ENCODE measurements around the gene SUN3. TPM values are rescaled to one million over a fixed set of nuclear protein-coding genes. Genes with fewer than 3 reads are reported as not detected.
"Not testable (repeated sequence)": the region's sequence is repeated elsewhere in the genome, so short reads cannot be mapped to it uniquely, and the experiment has no call there.

The SUN3 gene
- polyA plus RNA-seq, 2 donors = 0.02 TPM; not detected in 1

DNA sequence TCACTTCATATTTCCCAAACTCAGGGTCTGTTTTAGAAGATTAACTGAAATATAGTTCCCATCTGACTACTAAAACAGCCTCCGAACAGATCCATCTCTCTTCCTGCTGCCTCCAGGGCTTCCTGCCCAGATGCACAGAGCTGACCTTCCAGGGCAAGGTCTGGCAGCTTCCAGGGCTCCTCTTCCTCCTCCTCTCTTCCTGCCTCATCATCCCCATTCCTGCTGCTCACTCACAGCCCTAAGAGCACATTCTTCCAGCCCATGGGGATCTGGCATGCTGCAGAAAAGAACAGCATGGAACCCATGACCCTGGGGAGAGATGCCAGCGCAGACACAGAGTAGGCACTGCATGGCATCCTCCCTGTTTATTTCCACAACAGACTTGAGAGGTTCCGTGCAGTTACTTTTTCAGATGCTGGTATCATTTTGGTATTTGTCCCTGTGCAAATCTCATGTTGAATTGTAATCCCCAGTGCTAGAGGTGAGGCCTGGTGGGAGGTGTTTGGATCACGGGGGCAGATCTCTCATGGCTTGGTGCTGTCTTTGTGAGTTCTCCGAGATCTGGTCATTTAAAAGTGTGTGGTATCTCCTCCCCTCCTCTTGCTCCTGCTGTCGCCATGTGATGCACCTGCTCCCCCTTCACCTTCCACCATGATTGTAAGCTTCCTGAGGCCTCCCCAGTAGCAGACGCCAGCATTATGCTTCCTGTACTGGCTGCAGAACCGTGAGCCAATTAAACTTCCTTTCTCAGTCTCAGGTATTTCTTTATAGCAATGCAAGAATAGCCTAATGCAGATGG is 85.0 kb downstream of the SUN3 start:
- H3K36me3 ChIP-seq (ENCODE audit: control insufficient read depth in 2 of 2, insufficient read depth in 2 of 2, low read length in 1 of 2) = no peaks in the 10 kb centered on the region
- no peaks in the 10 kb centered on the region for H3K27me3 ChIP-seq (ENCODE audit: control insufficient read depth in 1 of 2, insufficient read depth in 2 of 2, low read length in 2 of 2)
- no peaks in the 10 kb centered on the region for H3K4me1 ChIP-seq (ENCODE audit: control insufficient read depth in 2 of 2, insufficient read depth in 2 of 2, low read length in 1 of 2)
- WGBS, 2 donors = 83 to 88% methylated on average over 8 of the region's 8 CpGs
- H3K4me3 ChIP-seq (ENCODE audit: low read depth in 1 of 2, low read length in 2 of 2) = no peak overlapping the region
- H3K27ac ChIP-seq (ENCODE audit: low read depth in 2 of 2, low read length in 1 of 2) = no peak overlapping the region
- H3K9me3 ChIP-seq (ENCODE audit: control insufficient read depth in 2 of 2, insufficient read depth in 1 of 2, low read depth in 1 of 2, low read length in 1 of 2) = no peaks in the 10 kb centered on the region

DNA sequence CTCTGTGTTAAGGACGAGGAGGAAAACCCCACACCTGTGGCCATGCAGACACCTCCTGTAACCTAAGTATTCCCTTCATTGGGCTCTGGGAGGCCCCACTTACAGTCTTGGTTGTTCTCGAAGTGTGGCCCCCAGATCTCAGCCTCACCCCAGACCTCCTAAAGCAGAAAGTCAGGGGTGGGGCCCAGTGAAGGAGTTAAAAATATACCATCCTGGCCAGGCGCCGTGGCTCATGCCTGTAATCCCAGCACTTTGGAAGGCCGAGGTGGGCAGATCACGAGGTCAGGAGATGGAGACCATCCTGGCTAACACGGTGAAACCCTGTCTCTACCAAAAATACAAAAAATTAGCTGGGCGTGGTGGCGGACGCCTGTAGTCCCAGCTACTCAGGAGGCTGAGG is 86.3 kb downstream of the SUN3 start:
- H3K4me1 ChIP-seq (ENCODE audit: control insufficient read depth in 2 of 2, insufficient read depth in 2 of 2, low read length in 1 of 2); H3K27ac ChIP-seq (ENCODE audit: low read depth in 2 of 2, low read length in 1 of 2); H3K27me3 ChIP-seq (ENCODE audit: control insufficient read depth in 1 of 2, insufficient read depth in 2 of 2, low read length in 2 of 2); H3K9me3 ChIP-seq (ENCODE audit: control insufficient read depth in 2 of 2, insufficient read depth in 1 of 2, low read depth in 1 of 2, low read length in 1 of 2); H3K4me3 ChIP-seq (ENCODE audit: low read depth in 1 of 2, low read length in 2 of 2); H3K36me3 ChIP-seq (ENCODE audit: control insufficient read depth in 2 of 2, insufficient read depth in 2 of 2, low read length in 1 of 2): not testable (repeated sequence)
- WGBS, 2 donors = 80 to 92% methylated on average over 10 of the region's 10 CpGs

- Histone ChIP-seq H3K9me3 (ENCODE audit: control insufficient read depth in 2 of 2, insufficient read depth in 1 of 2, low read depth in 1 of 2, low read length in 1 of 2) (no peaks in the 10 kb centered on the region), H3K27ac (ENCODE audit: low read depth in 2 of 2, low read length in 1 of 2) (no peak overlapping the region), H3K36me3 (ENCODE audit: control insufficient read depth in 2 of 2, insufficient read depth in 2 of 2, low read length in 1 of 2) (no peaks in the 10 kb centered on the region), H3K27me3 (ENCODE audit: control insufficient read depth in 1 of 2, insufficient read depth in 2 of 2, low read length in 2 of 2) (no peaks in the 10 kb centered on the region), H3K4me1 (ENCODE audit: control insufficient read depth in 2 of 2, insufficient read depth in 2 of 2, low read length in 1 of 2) (no peaks in the 10 kb centered on the region), H3K4me3 (ENCODE audit: low read depth in 1 of 2, low read length in 2 of 2) (no peak overlapping the region)
- 81 to 85% methylated on average over 10 of the region's 10 CpGs for WGBS, 2 donors
Observed at GRCh38 chr7:47942132-47942531, 86.8 kb downstream of the SUN3 start.

GRCh38 chr7:47941136-47941844 is 87.6 kb downstream of the SUN3 start:
- no peak overlapping the region for H3K4me3 ChIP-seq (ENCODE audit: low read depth in 1 of 2, low read length in 2 of 2)
- no peaks in the 10 kb centered on the region for H3K4me1 ChIP-seq (ENCODE audit: control insufficient read depth in 2 of 2, insufficient read depth in 2 of 2, low read length in 1 of 2)
- 62 to 67% methylated on average over 9 of the region's 9 CpGs for WGBS, 2 donors
- no peaks in the 10 kb centered on the region for H3K9me3 ChIP-seq (ENCODE audit: control insufficient read depth in 2 of 2, insufficient read depth in 1 of 2, low read depth in 1 of 2, low read length in 1 of 2)
- H3K27me3 ChIP-seq (ENCODE audit: control insufficient read depth in 1 of 2, insufficient read depth in 2 of 2, low read length in 2 of 2) = no peaks in the 10 kb centered on the region
- H3K36me3 ChIP-seq (ENCODE audit: control insufficient read depth in 2 of 2, insufficient read depth in 2 of 2, low read length in 1 of 2) = no peaks in the 10 kb centered on the region
- peak overlapping the region in 1 of 2 donors; percentile 51 for H3K27ac ChIP-seq (ENCODE audit: low read depth in 2 of 2, low read length in 1 of 2)

GRCh38 chr7:47940088-47941013 is 88.6 kb downstream of the SUN3 start:
- H3K27ac ChIP-seq (ENCODE audit: low read depth in 2 of 2, low read length in 1 of 2) = peak overlapping the region in 1 of 2 donors; percentile 21
- no peaks in the 10 kb centered on the region for H3K27me3 ChIP-seq (ENCODE audit: control insufficient read depth in 1 of 2, insufficient read depth in 2 of 2, low read length in 2 of 2)
- no peaks in the 10 kb centered on the region for H3K36me3 ChIP-seq (ENCODE audit: control insufficient read depth in 2 of 2, insufficient read depth in 2 of 2, low read length in 1 of 2)
- no peaks in the 10 kb centered on the region for H3K9me3 ChIP-seq (ENCODE audit: control insufficient read depth in 2 of 2, insufficient read depth in 1 of 2, low read depth in 1 of 2, low read length in 1 of 2)
- 72 to 76% methylated on average over 14 of the region's 14 CpGs for WGBS, 2 donors
- no peak overlapping the region for H3K4me3 ChIP-seq (ENCODE audit: low read depth in 1 of 2, low read length in 2 of 2)
- no peaks in the 10 kb centered on the region for H3K4me1 ChIP-seq (ENCODE audit: control insufficient read depth in 2 of 2, insufficient read depth in 2 of 2, low read length in 1 of 2)

DNA sequence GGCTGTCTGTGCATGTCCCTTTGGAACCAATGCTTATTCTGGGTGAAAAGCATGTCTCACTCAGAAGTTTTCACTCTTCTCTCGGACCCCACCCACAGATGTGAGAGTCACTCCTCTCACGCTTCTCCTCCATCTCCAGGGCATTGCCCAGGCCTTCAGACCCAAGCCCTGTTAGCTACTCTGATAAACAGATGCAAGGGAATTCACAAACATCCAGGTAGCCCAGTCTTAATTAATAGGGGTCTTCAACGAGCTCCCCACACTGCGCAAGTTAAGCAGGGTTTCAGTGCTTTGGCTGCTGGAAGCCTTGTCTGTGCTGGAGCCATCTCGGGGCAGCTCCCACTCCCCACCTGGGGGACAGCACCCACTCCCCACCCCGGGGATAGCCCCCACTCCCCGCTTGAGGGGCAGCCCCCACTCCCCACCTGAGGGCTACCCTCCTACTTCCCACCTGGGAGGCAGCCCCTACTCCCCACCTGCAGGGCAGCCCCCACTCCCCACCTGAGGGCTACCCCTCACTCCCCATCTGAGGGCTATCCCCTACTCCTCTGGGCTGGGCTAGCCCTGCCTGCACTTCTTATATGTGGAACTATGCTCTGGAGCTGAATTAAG is 89.4 kb downstream of the SUN3 start:
- WGBS, 2 donors = 83 to 85% methylated on average over 7 of the region's 7 CpGs
- no peaks in the 10 kb centered on the region for H3K9me3 ChIP-seq (ENCODE audit: control insufficient read depth in 2 of 2, insufficient read depth in 1 of 2, low read depth in 1 of 2, low read length in 1 of 2)
- no peaks in the 10 kb centered on the region for H3K27me3 ChIP-seq (ENCODE audit: control insufficient read depth in 1 of 2, insufficient read depth in 2 of 2, low read length in 2 of 2)
- no peak overlapping the region for H3K4me3 ChIP-seq (ENCODE audit: low read depth in 1 of 2, low read length in 2 of 2)
- H3K4me1 ChIP-seq (ENCODE audit: control insufficient read depth in 2 of 2, insufficient read depth in 2 of 2, low read length in 1 of 2) = no peaks in the 10 kb centered on the region
- H3K27ac ChIP-seq (ENCODE audit: low read depth in 2 of 2, low read length in 1 of 2) = no peak overlapping the region
- no peaks in the 10 kb centered on the region for H3K36me3 ChIP-seq (ENCODE audit: control insufficient read depth in 2 of 2, insufficient read depth in 2 of 2, low read length in 1 of 2)

DNA sequence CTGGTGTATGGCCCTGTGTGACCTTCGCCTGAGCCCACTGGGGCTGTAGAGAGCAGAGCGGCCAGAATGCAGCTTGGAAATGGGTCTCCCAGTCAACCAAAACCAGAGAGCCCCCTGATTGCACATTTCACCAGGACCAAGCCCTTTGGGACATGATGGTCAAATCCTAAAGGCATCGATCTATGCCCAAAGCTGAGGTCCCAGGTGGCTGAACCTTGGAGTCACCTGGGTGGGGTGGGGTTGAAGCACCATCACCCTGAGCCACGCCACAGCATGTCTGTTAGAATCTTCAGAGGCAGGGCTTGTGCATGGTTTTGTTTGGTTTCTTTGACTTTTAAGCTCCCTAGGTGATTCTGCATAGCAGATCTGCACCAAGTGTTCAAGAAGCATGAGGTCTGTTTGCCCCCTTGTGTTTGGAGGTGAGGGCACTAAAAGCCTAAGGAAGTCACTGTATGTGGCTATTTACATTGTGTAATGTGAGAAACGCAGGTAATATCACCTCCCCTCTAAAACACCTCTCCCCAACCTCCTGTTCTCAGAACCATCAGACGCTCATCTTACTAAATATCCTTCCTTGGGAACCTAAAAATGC is 90.2 kb downstream of the SUN3 start:
- Histone ChIP-seq H3K27ac (ENCODE audit: low read depth in 2 of 2, low read length in 1 of 2) (no peak overlapping the region), H3K36me3 (ENCODE audit: control insufficient read depth in 2 of 2, insufficient read depth in 2 of 2, low read length in 1 of 2) (no peaks in the 10 kb centered on the region), H3K4me1 (ENCODE audit: control insufficient read depth in 2 of 2, insufficient read depth in 2 of 2, low read length in 1 of 2) (no peaks in the 10 kb centered on the region), H3K9me3 (ENCODE audit: control insufficient read depth in 2 of 2, insufficient read depth in 1 of 2, low read depth in 1 of 2, low read length in 1 of 2) (no peaks in the 10 kb centered on the region), H3K4me3 (ENCODE audit: low read depth in 1 of 2, low read length in 2 of 2) (no peak overlapping the region), H3K27me3 (ENCODE audit: control insufficient read depth in 1 of 2, insufficient read depth in 2 of 2, low read length in 2 of 2) (no peaks in the 10 kb centered on the region)
- 85 to 89% methylated on average over 6 of the region's 6 CpGs for WGBS, 2 donors

GRCh38 chr7:47937711-47938573 is 91.0 kb downstream of the SUN3 start:
- H3K9me3 ChIP-seq (ENCODE audit: control insufficient read depth in 2 of 2, insufficient read depth in 1 of 2, low read depth in 1 of 2, low read length in 1 of 2) = no peaks in the 10 kb centered on the region
- H3K4me3 ChIP-seq (ENCODE audit: low read depth in 1 of 2, low read length in 2 of 2) = no peak overlapping the region
- H3K36me3 ChIP-seq (ENCODE audit: control insufficient read depth in 2 of 2, insufficient read depth in 2 of 2, low read length in 1 of 2) = no peaks in the 10 kb centered on the region
- 85 to 88% methylated on average over 11 of the region's 11 CpGs for WGBS, 2 donors
- H3K27ac ChIP-seq (ENCODE audit: low read depth in 2 of 2, low read length in 1 of 2) = no peak overlapping the region
- H3K27me3 ChIP-seq (ENCODE audit: control insufficient read depth in 1 of 2, insufficient read depth in 2 of 2, low read length in 2 of 2) = no peaks in the 10 kb centered on the region
- no peaks in the 10 kb centered on the region for H3K4me1 ChIP-seq (ENCODE audit: control insufficient read depth in 2 of 2, insufficient read depth in 2 of 2, low read length in 1 of 2)
